ENCODE data around the gene ADGRG6.
"Not testable (repeated sequence)": the region's sequence is repeated elsewhere in the genome, so short reads cannot be mapped to it uniquely, and the experiment has no call there.

The ADGRG6 gene

DNA sequence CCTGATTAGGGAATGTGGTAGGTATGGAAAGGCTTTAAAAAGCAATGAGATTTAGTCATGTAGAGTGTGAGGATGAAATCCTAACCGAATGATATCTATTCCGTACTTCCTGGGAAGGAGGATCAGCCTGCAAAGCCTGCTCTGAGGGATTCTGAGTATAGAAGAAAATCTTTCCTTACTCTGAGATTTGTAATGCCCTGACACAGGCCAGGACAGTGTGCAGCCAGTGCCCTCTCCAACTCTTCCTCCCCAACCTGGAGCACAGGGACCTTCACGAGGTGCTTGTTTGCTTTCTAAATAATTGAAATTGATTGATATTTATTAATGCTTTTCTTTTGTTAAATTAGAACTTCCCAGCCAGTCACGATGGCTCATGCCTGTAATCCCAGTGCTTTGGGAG is 131.6 kb downstream of the ADGRG6 start:
- no peak for ATAC-seq

DNA sequence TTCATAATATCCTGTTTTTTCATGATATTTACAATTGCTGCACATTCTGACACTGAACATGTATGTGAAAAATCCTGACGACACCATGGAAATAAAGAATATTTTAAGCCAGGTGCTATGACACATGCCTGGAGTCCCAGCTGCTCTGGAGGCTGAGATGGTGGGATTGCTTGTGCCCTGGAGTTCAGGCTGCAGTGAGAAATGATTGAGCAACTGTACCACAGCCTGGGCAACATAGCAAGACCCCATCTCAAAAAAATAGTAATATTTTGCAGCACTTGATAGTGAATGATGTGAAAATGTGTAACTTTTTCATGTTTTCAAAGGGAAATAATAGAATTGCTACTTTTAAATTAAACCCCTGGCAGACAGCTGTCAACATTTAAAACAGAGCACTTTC is 137.1 kb downstream of the ADGRG6 start:
- Mint-ChIP-seq H3K4me1 (no peaks in the 10 kb centered on the region), H3K9me3 (no peaks in the 10 kb centered on the region)

More for the DNA sequence above, 131.6 kb downstream of the ADGRG6 start:
- Mint-ChIP-seq H3K36me3 (no peaks in the 10 kb centered on the region), H3K9me3 (peaks cover under 1% of the 10 kb centered on the region), H3K27ac (no peak overlapping the region), H3K4me3 (no peak overlapping the region), H3K4me1 (no peaks in the 10 kb centered on the region)
- DNase-seq (ENCODE audit: low spot score in 2 of 2) = no peak

GRCh38 chr6:142440600-142441293 is 138.9 kb downstream of the ADGRG6 start:
- Mint-ChIP-seq H3K4me3 (no peak overlapping the region), H3K9me3 (no peaks in the 10 kb centered on the region), H3K27ac (no peak overlapping the region)

More for the DNA sequence above, 137.1 kb downstream of the ADGRG6 start:
- no peaks in the 10 kb centered on the region for H3K36me3 Mint-ChIP-seq
- H3K27ac Mint-ChIP-seq = no peak overlapping the region
- no peak for DNase-seq (ENCODE audit: low spot score in 2 of 2)
- no peak for ATAC-seq
- no peak overlapping the region for H3K4me3 Mint-ChIP-seq

GRCh38 chr6:142441716-142442115 is 139.9 kb downstream of the ADGRG6 start:
- H3K36me3 Mint-ChIP-seq = no peaks in the 10 kb centered on the region
- no peaks in the 10 kb centered on the region for H3K4me1 Mint-ChIP-seq
- no peaks in the 10 kb centered on the region for H3K9me3 Mint-ChIP-seq
- no peak for ATAC-seq
- no peak for DNase-seq (ENCODE audit: low spot score in 2 of 2)
- no peak overlapping the region for H3K4me3 Mint-ChIP-seq
- no peak overlapping the region for H3K27ac Mint-ChIP-seq

More at GRCh38 chr6:142440600-142441293, 138.9 kb downstream of the ADGRG6 start:
- no peaks in the 10 kb centered on the region for H3K36me3 Mint-ChIP-seq
- no peak for DNase-seq (ENCODE audit: low spot score in 2 of 2)
- no peaks in the 10 kb centered on the region for H3K4me1 Mint-ChIP-seq
- ATAC-seq = no peak

DNA sequence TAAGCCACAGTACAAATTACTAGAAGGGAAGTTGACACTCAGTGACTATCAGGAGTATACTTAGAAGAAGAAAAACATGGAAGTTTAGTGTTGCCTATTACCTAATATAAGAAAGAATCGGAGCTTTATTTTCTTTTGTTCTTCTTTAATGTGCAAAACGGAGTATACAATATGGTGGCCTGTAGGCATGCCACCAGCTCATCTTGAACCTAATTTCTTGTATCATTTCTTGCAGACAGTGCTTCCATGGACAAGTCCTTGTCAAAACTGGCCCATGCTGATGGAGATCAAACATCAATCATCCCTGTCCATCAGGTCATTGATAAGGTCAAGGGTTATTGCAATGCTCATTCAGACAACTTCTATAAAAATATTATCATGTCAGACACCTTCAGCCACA is 141.3 kb downstream of the ADGRG6 start:
- no peak overlapping the region for H3K27ac Mint-ChIP-seq
- no peak for DNase-seq (ENCODE audit: low spot score in 2 of 2)
- no peak for ATAC-seq
- H3K9me3 Mint-ChIP-seq = no peaks in the 10 kb centered on the region
- no peaks in the 10 kb centered on the region for H3K36me3 Mint-ChIP-seq
- no peaks in the 10 kb centered on the region for H3K4me1 Mint-ChIP-seq
- H3K4me3 Mint-ChIP-seq = no peak overlapping the region

GRCh38 chr6:142443532-142443931 is 141.7 kb downstream of the ADGRG6 start:
- DNase-seq (ENCODE audit: low spot score in 2 of 2) (no peak), ATAC-seq (no peak)
- Mint-ChIP-seq H3K9me3 (no peaks in the 10 kb centered on the region), H3K36me3 (no peaks in the 10 kb centered on the region), H3K4me3 (no peak overlapping the region), H3K4me1 (no peaks in the 10 kb centered on the region), H3K27ac (no peak overlapping the region)

DNA sequence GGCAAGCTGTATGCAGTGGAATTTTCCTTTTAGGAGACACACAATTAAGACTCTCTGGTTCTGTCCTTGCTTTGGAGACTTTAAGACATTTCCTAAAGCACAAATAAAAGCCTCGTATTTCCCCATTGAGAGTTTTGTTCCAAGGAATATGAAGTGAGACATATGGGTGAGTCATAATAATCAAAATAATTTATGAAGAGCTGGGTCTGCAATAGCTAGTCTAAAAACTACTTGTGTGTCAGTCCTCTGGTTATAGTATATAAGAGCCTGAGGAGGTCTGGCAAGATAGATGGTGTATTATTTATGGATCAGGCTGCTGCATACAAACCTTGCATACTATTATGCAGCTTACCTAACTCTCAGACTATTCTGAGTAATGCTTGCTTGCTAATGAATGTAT is 142.6 kb downstream of the ADGRG6 start:
- DNase-seq (ENCODE audit: low spot score in 2 of 2) (no peak), ATAC-seq (peak; percentile 34)
- Mint-ChIP-seq H3K4me3 (no peak overlapping the region), H3K36me3 (no peaks in the 10 kb centered on the region), H3K9me3 (no peaks in the 10 kb centered on the region), H3K4me1 (no peaks in the 10 kb centered on the region), H3K27ac (no peak overlapping the region)

DNA sequence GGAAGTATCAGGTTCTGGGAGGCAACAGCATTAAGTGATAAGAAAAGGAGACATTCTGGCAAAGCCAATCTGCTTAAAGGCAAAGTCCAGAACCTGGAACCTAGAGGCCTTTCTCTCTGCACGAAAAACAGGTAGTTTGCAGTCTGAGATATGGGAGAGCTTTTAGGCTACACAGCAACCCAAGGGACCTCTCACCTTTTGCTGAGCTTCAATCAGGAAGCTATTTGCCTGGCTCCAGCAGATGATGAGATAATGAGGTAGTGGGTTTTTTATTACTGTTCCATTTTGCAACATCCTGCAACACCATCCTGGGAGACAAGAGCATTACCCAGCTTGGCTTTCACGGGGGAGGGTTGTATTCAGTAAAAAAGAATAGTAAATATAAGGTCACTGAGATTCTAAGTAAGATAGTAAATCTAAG is 143.1 kb downstream of the ADGRG6 start:
- Mint-ChIP-seq H3K4me3 (no peak overlapping the region), H3K4me1 (no peaks in the 10 kb centered on the region), H3K36me3 (no peaks in the 10 kb centered on the region), H3K9me3 (no peaks in the 10 kb centered on the region), H3K27ac (no peak overlapping the region)
- DNase-seq (ENCODE audit: low spot score in 2 of 2) (no peak), ATAC-seq (no peak)

GRCh38 chr6:142446168-142446567 is 144.4 kb downstream of the ADGRG6 start:
- no peak overlapping the region for H3K27ac Mint-ChIP-seq
- DNase-seq (ENCODE audit: low spot score in 2 of 2) (no peak), ATAC-seq (no peak)
- H3K4me1 Mint-ChIP-seq = no peaks in the 10 kb centered on the region
- no peaks in the 10 kb centered on the region for H3K36me3 Mint-ChIP-seq
- H3K9me3 Mint-ChIP-seq = no peaks in the 10 kb centered on the region
- H3K4me3 Mint-ChIP-seq = no peak overlapping the region

DNA sequence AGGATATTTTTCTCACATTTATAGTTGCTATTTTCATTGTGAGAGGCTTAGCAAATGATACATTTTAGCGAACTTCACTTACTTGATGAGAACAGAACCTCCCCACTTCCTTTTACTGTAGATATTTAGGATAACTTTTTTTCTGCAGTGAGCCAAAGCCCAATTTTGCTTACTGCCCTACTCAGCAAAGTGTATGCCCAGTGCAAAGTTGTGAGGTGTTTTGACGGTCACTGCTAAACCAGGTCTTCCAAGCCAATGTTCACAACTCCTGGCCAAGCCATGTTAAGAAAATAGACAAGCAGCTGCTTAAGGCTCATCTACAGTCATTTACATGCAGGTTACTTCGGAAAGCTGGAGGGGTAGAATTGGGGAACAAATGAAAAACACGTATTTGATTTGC is 144.8 kb downstream of the ADGRG6 start:
- ATAC-seq (no peak), DNase-seq (ENCODE audit: low spot score in 2 of 2) (no peak)
- H3K4me3 Mint-ChIP-seq = no peak overlapping the region
- no peaks in the 10 kb centered on the region for H3K36me3 Mint-ChIP-seq
- H3K4me1 Mint-ChIP-seq = no peaks in the 10 kb centered on the region
- no peak overlapping the region for H3K27ac Mint-ChIP-seq
- H3K9me3 Mint-ChIP-seq = no peaks in the 10 kb centered on the region

- ATAC-seq = peak; percentile 19
- H3K4me1 Mint-ChIP-seq = no peaks in the 10 kb centered on the region
- no peak overlapping the region for H3K27ac Mint-ChIP-seq
Observed at GRCh38 chr6:142448091-142448729, 146.4 kb downstream of the ADGRG6 start.

GRCh38 chr6:142450856-142451255 is 149.0 kb downstream of the ADGRG6 start:
- not testable (repeated sequence) for H3K27ac Mint-ChIP-seq; H3K4me1 Mint-ChIP-seq; H3K36me3 Mint-ChIP-seq; H3K4me3 Mint-ChIP-seq; DNase-seq (ENCODE audit: low spot score in 2 of 2); H3K9me3 Mint-ChIP-seq; ATAC-seq

More at GRCh38 chr6:142448091-142448729, 146.4 kb downstream of the ADGRG6 start:
- Mint-ChIP-seq H3K9me3 (no peaks in the 10 kb centered on the region), H3K4me3 (no peak overlapping the region), H3K36me3 (no peaks in the 10 kb centered on the region)
- no peak for DNase-seq (ENCODE audit: low spot score in 2 of 2)

GRCh38 chr6:142452993-142453392 is 151.2 kb downstream of the ADGRG6 start:
- Mint-ChIP-seq H3K9me3 (no peaks in the 10 kb centered on the region), H3K4me1 (no peaks in the 10 kb centered on the region), H3K4me3 (no peak overlapping the region), H3K36me3 (no peaks in the 10 kb centered on the region), H3K27ac (no peak overlapping the region)
- DNase-seq (ENCODE audit: low spot score in 2 of 2) (no peak), ATAC-seq (no peak)

- not testable (repeated sequence) for H3K27ac Mint-ChIP-seq; H3K4me3 Mint-ChIP-seq; H3K4me1 Mint-ChIP-seq; DNase-seq (ENCODE audit: low spot score in 2 of 2); H3K9me3 Mint-ChIP-seq; H3K36me3 Mint-ChIP-seq; ATAC-seq
Observed at GRCh38 chr6:142454196-142454595, 152.4 kb downstream of the ADGRG6 start.

DNA sequence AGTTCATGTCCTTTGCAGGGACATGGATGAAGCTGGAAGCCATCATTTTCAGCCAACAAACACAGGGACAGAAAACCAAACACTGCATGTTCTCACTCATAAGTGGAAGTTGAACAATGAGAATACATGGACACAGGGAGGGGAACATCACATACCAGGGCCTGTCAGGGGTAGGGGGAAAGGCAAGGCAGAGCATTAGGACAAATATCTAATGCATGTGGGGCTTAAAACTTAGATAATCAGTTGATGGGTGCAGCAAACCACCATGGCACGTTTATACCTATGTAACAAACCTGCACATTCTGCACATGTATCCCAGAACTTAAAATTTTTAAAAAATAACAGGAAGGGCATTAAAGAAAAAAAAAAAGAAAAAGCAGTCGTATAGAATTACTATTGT is 153.0 kb downstream of the ADGRG6 start:
- not testable (repeated sequence) for ATAC-seq; DNase-seq (ENCODE audit: low spot score in 2 of 2); H3K9me3 Mint-ChIP-seq; H3K36me3 Mint-ChIP-seq; H3K4me1 Mint-ChIP-seq; H3K27ac Mint-ChIP-seq; H3K4me3 Mint-ChIP-seq

DNA sequence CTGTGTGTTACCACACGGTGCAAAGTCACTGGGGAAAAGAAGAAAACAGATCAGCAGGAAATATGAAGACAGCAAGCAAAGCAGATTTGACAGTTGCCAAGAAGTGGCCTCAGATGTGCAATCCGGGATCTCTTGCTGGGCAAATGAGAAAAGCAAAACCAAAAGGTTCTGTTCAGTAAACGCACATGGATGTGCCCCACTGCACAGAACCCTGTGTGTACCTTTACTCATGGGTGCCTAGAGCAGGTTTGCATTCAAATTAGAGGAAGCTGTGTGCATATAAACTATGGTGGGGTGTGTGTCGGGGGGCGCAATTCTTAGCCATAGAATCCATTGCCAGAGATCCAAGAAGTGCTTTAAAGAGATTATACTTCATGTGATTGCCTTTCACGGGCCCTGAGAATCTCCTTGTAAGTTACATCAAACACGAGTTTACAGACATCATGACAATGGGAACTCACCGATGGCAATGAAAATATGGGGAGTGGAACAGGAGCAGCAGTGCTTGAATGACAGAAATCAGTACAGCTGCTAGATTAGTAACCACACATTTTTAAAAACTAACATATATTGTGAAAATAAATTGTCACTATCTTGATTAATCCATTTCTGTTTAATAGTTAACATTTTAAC is 154.3 kb downstream of the ADGRG6 start:
- Mint-ChIP-seq H3K27ac (no peak overlapping the region), H3K4me1 (no peaks in the 10 kb centered on the region), H3K36me3 (no peaks in the 10 kb centered on the region), H3K4me3 (no peak overlapping the region), H3K9me3 (no peaks in the 10 kb centered on the region)
- DNase-seq (ENCODE audit: low spot score in 2 of 2) = no peak
- no peak for ATAC-seq

Data from stimulated activated effector memory CD8-positive, alpha-beta T cell treated with anti-CD3 and anti-CD28 coated beads, Interleukin-12 subunit alpha, Interleukin-12 subunit beta, amount 100 ng/mL, for 72 hours (primary cell).